Hepatocyte (in vitro differentiated cells): ENCODE results near the gene SHANK3. TPM values are rescaled to one million over a fixed set of nuclear protein-coding genes. Genes with fewer than 3 reads are reported as not detected.

ENCODE experiments used
- DNase-seq: peaks from one replicate; pipeline ENCODE4 v3.0.0-alpha.2; 2016; ENCODE audit warnings: low spot score
- H2AFZ ChIP-seq: fragments of 200-600 bp; sonication (generic); 2 replicates; pipeline ENCODE4 v1.6.0; 2016; ENCODE audit warnings: antibody characterized with exemption, mild to moderate bottlenecking
- H3K27ac ChIP-seq: fragments of 200-600 bp; sonication (generic); 2 replicates; pipeline ENCODE4 v1.5.1; 2016; ENCODE audit warnings: mild to moderate bottlenecking
- H3K27me3 ChIP-seq: fragments of 200-600 bp; sonication (generic); 2 replicates; pipeline ENCODE4 v1.6.1; 2016
- H3K36me3 ChIP-seq: fragments of 200-600 bp; sonication (generic); replicated peaks from 2 replicates; pipeline ENCODE4 v1.5.1; 2016; ENCODE audit warnings: low read depth; ENCODE audit not compliant: insufficient read depth
- H3K4me1 ChIP-seq: fragments of 200-600 bp; sonication (generic); 2 replicates; pipeline ENCODE4 v1.5.1; 2016; ENCODE audit warnings: mild to moderate bottlenecking, moderate library complexity; ENCODE audit not compliant: insufficient read depth
- H3K4me2 ChIP-seq: fragments of 200-600 bp; sonication (generic); 2 replicates; pipeline ENCODE4 v1.6.0; 2016
- H3K4me3 ChIP-seq: fragments of 200-600 bp; sonication (generic); 2 replicates; pipeline ENCODE4 v1.5.1; 2016; ENCODE audit warnings: mild to moderate bottlenecking
- H3K79me2 ChIP-seq: fragments of 200-600 bp; sonication (generic); 2 replicates; pipeline ENCODE4 v1.6.0; 2017; ENCODE audit warnings: mild to moderate bottlenecking
- H3K9me2 ChIP-seq: fragments of 200-600 bp; sonication (generic); replicated peaks from 2 replicates; pipeline ENCODE4 v1.6.0; 2017; ENCODE audit warnings: mild to moderate bottlenecking; ENCODE audit not compliant: insufficient read depth
- H3K9me3 ChIP-seq: fragments of 200-600 bp; sonication (generic); 2 replicates; pipeline ENCODE4 v1.5.1; 2016; ENCODE audit warnings: low read depth, mild to moderate bottlenecking
- H4K20me1 ChIP-seq: fragments of 200-600 bp; sonication (generic); 2 replicates; pipeline ENCODE4 v1.6.0; 2016; ENCODE audit warnings: mild to moderate bottlenecking; ENCODE audit not compliant: insufficient read depth, poor library complexity, severe bottlenecking
- EZH2 ChIP-seq: fragments of 200-600 bp; sonication (generic); IDR thresholded peaks from 2 replicates; pipeline ENCODE4 v1.6.1; 2016; ENCODE audit warnings: antibody characterized with exemption, mild to moderate bottlenecking, borderline replicate concordance
- EZH2phosphoT487 ChIP-seq: fragments of 200-600 bp; sonication (generic); IDR thresholded peaks from one replicate; pipeline ENCODE4 v1.6.1; 2018; ENCODE audit warnings: antibody characterized with exemption, mild to moderate bottlenecking, low read depth, moderate library complexity; ENCODE audit not compliant: unreplicated experiment, severe bottlenecking
- WGBS: methylation state at CpG from one replicate; pipeline ENCODE4 v1.1.6; 2016; ENCODE audit warnings: low lambda C conversion rate; ENCODE audit errors: missing lambda C conversion rate; 5-methylcytosine and 5-hydroxymethylcytosine counted together
- polyA plus RNA-seq: library from polyadenylated mRNA; unstranded; fragments of >200 nt; fragmentation: Nextera tagmentation; extraction: Ambion mirVana; gene quantifications from 2 replicates; pipeline ENCODE4 v1.2.1, GENCODE V29; 2016
- total RNA-seq: library from RNA; depleted of rRNA; stranded (reverse); fragments of >200 nt; gene quantifications from 2 replicates; pipeline ENCODE4 v1.2.3, GENCODE V29; 2014
- TF ChIP-seq, protein P1 (sequence below): fragments of 200-600 bp; sonication (generic); IDR thresholded peaks from 2 replicates; pipeline ENCODE4 v1.5.1; 2016; ENCODE audit warnings: antibody characterized with exemption, mild to moderate bottlenecking; ENCODE audit not compliant: poor library complexity

SHANK3 gene
- total and polyA plus RNA-seq, 2 experiments from 2014 or later = 1.9 to 2.9 TPM

DNA sequence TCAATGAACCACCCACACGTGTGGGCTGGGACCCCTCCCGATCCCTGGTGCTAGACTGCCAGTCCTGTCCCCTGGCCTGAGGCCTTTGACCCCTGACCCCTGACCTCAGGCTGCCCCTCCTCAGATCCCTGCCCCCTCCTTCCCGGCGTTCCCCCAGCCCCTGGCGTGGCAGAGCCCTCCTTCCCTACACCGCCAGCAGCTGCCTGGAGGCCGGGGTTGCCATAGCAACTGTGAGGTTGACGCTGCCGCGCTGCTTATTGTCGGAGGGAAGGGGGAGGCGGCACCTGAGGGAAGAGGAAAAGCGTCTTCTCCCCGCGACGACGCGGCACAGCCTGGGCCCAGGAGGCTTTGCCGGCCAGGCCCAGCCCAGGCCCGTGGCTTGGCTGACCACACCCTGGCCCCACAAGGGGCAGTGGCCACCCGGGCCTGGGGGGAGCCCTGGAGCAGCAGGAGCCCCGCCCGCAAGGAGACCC, 32.6 kb downstream of the SHANK3 start:
- no peak overlapping the region for H3K27ac ChIP-seq
- H3K4me3 ChIP-seq = no peak overlapping the region
- no peaks in the 10 kb centered on the region for H3K27me3 ChIP-seq
- H3K9me3 ChIP-seq = no peaks in the 10 kb centered on the region
- WGBS = 21% methylated on average over 18 of the region's 23 CpGs
- DNase-seq = peak; percentile 93
- H4K20me1 ChIP-seq = no peaks in the 10 kb centered on the region
- peak overlapping the region; percentile 68 for H3K4me2 ChIP-seq
- H3K9me2 ChIP-seq = no peaks in the 10 kb centered on the region
- peaks cover 12% of the 10 kb centered on the region for H3K4me1 ChIP-seq
- no peaks in the 10 kb centered on the region for H3K79me2 ChIP-seq
- no peak overlapping the region for H2AFZ ChIP-seq
- no peaks in the 10 kb centered on the region for H3K36me3 ChIP-seq
- TF ChIP-seq, protein P1, sequence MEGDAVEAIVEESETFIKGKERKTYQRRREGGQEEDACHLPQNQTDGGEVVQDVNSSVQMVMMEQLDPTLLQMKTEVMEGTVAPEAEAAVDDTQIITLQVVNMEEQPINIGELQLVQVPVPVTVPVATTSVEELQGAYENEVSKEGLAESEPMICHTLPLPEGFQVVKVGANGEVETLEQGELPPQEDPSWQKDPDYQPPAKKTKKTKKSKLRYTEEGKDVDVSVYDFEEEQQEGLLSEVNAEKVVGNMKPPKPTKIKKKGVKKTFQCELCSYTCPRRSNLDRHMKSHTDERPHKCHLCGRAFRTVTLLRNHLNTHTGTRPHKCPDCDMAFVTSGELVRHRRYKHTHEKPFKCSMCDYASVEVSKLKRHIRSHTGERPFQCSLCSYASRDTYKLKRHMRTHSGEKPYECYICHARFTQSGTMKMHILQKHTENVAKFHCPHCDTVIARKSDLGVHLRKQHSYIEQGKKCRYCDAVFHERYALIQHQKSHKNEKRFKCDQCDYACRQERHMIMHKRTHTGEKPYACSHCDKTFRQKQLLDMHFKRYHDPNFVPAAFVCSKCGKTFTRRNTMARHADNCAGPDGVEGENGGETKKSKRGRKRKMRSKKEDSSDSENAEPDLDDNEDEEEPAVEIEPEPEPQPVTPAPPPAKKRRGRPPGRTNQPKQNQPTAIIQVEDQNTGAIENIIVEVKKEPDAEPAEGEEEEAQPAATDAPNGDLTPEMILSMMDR = no peak
- TF ChIP-seq EZH2 = no peak
- no peak for TF ChIP-seq EZH2phosphoT487

- no peak for DNase-seq
- Histone ChIP-seq H3K9me2 (no peaks in the 10 kb centered on the region), H3K36me3 (no peaks in the 10 kb centered on the region), H3K27ac (no peak overlapping the region), H4K20me1 (no peaks in the 10 kb centered on the region), H2AFZ (no peak overlapping the region), H3K4me1 (peaks cover 7% of the 10 kb centered on the region), H3K9me3 (no peaks in the 10 kb centered on the region), H3K27me3 (no peaks in the 10 kb centered on the region), H3K79me2 (no peaks in the 10 kb centered on the region), H3K4me3 (no peak overlapping the region), H3K4me2 (no peak overlapping the region)
- TF ChIP-seq, protein P1 = no peak
- no peak for TF ChIP-seq EZH2
- WGBS = 94% methylated on average over 17 of the region's 27 CpGs
Observed at GRCh38 chr22:50705851-50706351, 33.3 kb downstream of the SHANK3 start.

- Histone ChIP-seq H3K4me3 (no peak overlapping the region), H3K9me2 (no peaks in the 10 kb centered on the region), H2AFZ (no peak overlapping the region), H4K20me1 (no peaks in the 10 kb centered on the region), H3K4me2 (no peak overlapping the region), H3K36me3 (no peaks in the 10 kb centered on the region), H3K4me1 (peaks cover 6% of the 10 kb centered on the region), H3K9me3 (no peaks in the 10 kb centered on the region), H3K79me2 (no peaks in the 10 kb centered on the region), H3K27ac (no peak overlapping the region), H3K27me3 (no peaks in the 10 kb centered on the region)
- TF ChIP-seq EZH2 (no peak), EZH2phosphoT487 (no peak)
- TF ChIP-seq, protein P1 = no peak
- 97% methylated on average over 14 of the region's 14 CpGs for WGBS
- no peak for DNase-seq
Observed at GRCh38 chr22:50706481-50707125, 34.0 kb downstream of the SHANK3 start.
